SK-N-DZ (cell line): ENCODE data around the gene NALCN.
"Not testable (repeated sequence)": the region's sequence is repeated elsewhere in the genome, so short reads cannot be mapped to it uniquely, and the experiment has no call there.

ENCODE experiments used
- DNase-seq: peaks from one replicate; pipeline ENCODE4 v3.0.0-alpha.2; 2015; ENCODE audit warnings: low spot score

The NALCN gene

GRCh38 chr13:101341464-101341863 is 74.8 kb downstream of the NALCN start:
- no peak for DNase-seq

- DNase-seq: no peak
These were observed 77.1 kb downstream of the NALCN start for GRCh38 chr13:101339202-101339601.

GRCh38 chr13:101332583-101332982 is 83.7 kb downstream of the NALCN start:
- DNase-seq: no peak

- DNase-seq: no peak
These were observed 84.6 kb downstream of the NALCN start for GRCh38 chr13:101331731-101332130.

- no peak for DNase-seq
These were observed 88.4 kb downstream of the NALCN start for GRCh38 chr13:101327871-101328270.

GRCh38 chr13:101326710-101327109 is 89.6 kb downstream of the NALCN start:
- DNase-seq: no peak

- peak; percentile 47 for DNase-seq
These were observed 90.9 kb downstream of the NALCN start for GRCh38 chr13:101325423-101325822.

GRCh38 chr13:101323601-101324000 is 92.7 kb downstream of the NALCN start:
- no peak for DNase-seq

GRCh38 chr13:101317986-101318523 is 98.3 kb downstream of the NALCN start:
- DNase-seq: no peak

GRCh38 chr13:101313479-101313878 is 102.8 kb downstream of the NALCN start:
- DNase-seq: not testable (repeated sequence)

- no peak for DNase-seq
These were observed 107.2 kb downstream of the NALCN start for GRCh38 chr13:101309014-101309619.

- DNase-seq: no peak
These were observed 107.9 kb downstream of the NALCN start for GRCh38 chr13:101308247-101309013.

GRCh38 chr13:101307181-101307701 is 109.1 kb downstream of the NALCN start:
- DNase-seq: no peak

- DNase-seq: no peak
These were observed 109.5 kb downstream of the NALCN start for GRCh38 chr13:101306773-101307172.

GRCh38 chr13:101305981-101306411 is 110.3 kb downstream of the NALCN start:
- no peak for DNase-seq

GRCh38 chr13:101303521-101303920 is 112.8 kb downstream of the NALCN start:
- peak; percentile 34 for DNase-seq

GRCh38 chr13:101301053-101301452 is 115.3 kb downstream of the NALCN start:
- no peak for DNase-seq

- no peak for DNase-seq
These were observed 115.8 kb downstream of the NALCN start for GRCh38 chr13:101300531-101300930.

GRCh38 chr13:101298517-101298916 is 117.8 kb downstream of the NALCN start:
- no peak for DNase-seq

GRCh38 chr13:101297794-101298193 is 118.5 kb downstream of the NALCN start:
- no peak for DNase-seq

- no peak for DNase-seq
These were observed 123.6 kb downstream of the NALCN start for GRCh38 chr13:101292711-101293110.

GRCh38 chr13:101291646-101292515 is 124.4 kb downstream of the NALCN start:
- DNase-seq: no peak
